UCSD-AML1 (cell line): ENCODE data around the gene ZDHHC21.

Source experiments
- DNase-seq: peaks from one replicate; lab custom pipeline; 2025; ENCODE audit not compliant: unreplicated experiment; lab: John Stamatoyannopoulos, UW

The ZDHHC21 gene

GRCh38 chr9:14618836-14619420 lies 74.3 kb downstream of the ZDHHC21 start:
- DNase-seq: no peak

GRCh38 chr9:14616188-14616982 lies 76.8 kb downstream of the ZDHHC21 start:
- no peak for DNase-seq

- no peak for DNase-seq
These were observed 84.7 kb downstream of the ZDHHC21 start for GRCh38 chr9:14608540-14608939.

GRCh38 chr9:14597171-14597799 lies 95.9 kb downstream of the ZDHHC21 start:
- DNase-seq: no peak

- no peak for DNase-seq
These were observed 99.8 kb downstream of the ZDHHC21 start for GRCh38 chr9:14593406-14593805.

GRCh38 chr9:14591411-14591810 lies 101.8 kb downstream of the ZDHHC21 start:
- no peak for DNase-seq

- DNase-seq: no peak
These were observed 107.3 kb downstream of the ZDHHC21 start for GRCh38 chr9:14585730-14586473.

DNA sequence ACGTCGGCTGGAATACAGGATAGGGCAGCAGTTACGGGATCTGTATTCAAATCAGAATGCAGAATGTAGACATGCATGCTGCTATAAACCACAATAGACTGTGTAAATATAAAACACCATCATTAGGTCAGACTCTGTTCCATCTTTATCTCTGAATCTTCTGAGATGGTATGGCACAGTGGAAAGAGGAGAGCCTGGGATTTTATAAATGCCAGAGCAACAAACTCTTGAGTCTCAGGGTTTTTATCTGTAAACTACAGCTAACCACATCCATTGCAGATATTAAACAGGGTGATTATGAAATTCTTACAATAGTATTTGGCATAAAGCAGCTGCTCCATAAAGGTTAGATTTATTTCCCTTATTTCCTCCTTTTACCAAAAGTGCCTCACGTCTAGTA lies 108.7 kb downstream of the ZDHHC21 start:
- DNase-seq: no peak

DNA sequence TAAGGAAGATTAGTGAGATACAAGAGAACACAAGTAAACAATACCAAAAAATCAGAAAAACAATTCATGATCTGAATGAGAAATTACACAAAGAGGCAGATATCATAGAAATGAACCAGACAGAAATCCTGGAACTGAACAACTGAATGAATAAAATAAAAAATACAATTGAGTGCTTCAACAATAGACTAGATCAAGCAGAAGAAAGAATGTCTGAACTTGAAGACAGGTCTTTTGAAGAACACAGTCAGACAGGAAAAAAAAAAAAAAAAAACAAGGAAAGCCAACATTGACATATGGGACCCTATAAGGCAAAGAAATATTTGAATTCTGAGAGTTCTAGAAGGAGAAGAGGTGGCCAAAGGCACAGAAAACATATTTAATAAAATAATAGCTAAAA lies 115.2 kb downstream of the ZDHHC21 start:
- no peak for DNase-seq

- no peak for DNase-seq
These were observed 119.1 kb downstream of the ZDHHC21 start for GRCh38 chr9:14574173-14574572.

DNA sequence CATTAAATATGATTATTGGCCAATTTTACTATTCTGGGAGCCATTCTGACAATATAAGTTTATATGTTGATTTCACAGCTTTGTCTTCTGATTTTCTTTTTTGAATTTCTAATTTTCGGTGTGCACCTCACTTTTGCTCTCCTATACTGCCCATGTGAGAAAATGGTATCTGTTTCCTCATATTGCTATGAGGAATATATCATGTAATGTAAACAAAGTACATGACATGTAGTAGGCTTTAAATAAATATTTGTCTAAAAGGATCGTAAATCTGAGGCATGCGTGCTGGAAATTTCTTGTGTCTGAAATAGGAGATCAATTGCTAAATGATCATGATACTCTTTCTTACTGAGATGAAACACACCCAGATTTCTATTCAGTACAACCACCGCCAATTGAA lies 119.9 kb downstream of the ZDHHC21 start:
- no peak for DNase-seq

GRCh38 chr9:14565352-14566016 lies 127.7 kb downstream of the ZDHHC21 start:
- no peak for DNase-seq

DNA sequence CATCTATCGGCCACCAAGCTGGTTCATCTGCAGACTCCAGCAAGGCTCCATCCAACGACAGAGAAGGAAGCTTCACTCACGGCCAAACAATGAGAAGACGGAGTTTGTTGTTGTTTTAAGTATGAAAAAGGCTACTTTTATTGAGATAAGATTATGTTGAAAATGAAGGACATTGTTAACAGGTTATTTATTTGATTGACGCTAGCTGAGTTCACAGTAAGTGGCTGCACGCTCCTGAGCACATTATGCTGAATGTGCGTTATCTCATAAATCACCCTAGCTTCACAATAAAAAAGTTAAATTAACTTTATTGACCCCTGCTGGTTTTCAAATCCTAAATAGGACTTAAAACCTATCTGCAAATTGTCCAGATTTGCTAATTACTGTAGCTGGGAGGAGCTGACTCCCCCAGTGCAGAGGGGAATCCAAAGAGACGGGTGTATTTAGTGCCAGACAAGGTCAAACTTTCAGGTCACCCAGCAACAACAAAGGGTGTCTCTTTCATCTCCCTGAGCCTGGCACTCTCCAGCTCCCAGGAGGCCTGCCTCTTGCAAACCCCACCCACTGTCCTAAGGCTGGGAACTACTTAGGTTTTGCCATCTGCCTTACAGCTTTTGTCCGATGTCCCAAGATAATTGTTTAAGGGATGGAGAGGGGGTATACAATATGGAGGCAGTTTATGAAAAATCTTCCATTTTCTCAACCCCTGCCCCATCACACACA lies 129.2 kb downstream of the ZDHHC21 start:
- no peak for DNase-seq

DNA sequence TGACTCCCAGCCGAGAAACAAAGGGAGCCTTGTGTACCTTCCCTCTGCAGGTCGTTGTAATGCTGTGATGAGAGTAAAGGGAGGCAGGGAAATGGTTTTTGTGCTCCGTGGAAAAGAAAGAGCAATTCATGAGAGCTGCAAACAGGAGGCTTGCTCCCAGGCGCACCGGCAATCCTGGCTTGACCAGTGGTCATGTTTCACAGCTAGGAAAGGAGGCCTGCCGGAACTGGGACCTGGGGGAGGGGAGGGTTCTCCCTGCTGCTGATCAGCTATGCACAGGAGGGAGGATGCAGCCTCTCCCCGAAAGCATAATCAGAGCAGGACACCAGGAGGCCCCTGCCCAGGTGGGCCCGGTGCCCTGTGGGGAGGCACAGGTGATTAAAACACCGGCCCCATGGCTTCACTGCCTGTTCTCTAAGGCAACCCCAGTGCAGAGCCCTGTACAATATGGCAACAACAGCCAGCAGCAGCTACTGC lies 131.3 kb downstream of the ZDHHC21 start:
- no peak for DNase-seq
